ENCODE data around the gene MOCOS. TPM values are rescaled to one million over a fixed set of nuclear protein-coding genes. Genes with fewer than 3 reads are reported as not detected.

Gene MOCOS
- total and polyA plus RNA-seq, 2 of the 13 experiments (the other 11 are each of a cell fraction or from before 2014, with no cell fraction given) = 7.7 to 15.4 TPM

DNA sequence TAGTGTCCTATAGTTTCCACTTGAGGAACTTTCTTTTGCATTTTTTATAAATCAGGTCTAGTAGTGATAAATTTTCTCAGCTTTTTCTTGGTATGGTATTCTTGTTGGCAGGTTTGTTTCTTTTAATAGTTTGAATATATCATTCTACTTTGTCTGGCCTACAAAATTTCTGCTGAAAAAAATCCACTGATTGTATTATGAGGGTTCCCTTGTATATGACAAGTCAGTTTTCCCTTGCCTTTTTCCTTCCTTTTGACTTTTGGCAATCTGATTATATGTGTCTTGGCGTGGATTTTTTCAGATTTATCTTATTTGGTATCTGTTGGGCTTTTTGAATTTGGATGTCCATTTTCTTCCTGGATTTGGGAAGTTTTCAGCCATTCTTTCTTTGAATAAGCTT is 41.9 kb downstream of the MOCOS start:
- Histone ChIP-seq H2AFZ (ENCODE audit: low read length) (no peak overlapping the region), H4K20me1 (ENCODE audit: insufficient read depth, low read length) (no peaks in the 10 kb centered on the region), H3K4me1 (ENCODE audit: insufficient read depth, low read length) (no peaks in the 10 kb centered on the region), H3K36me3 (replicated peaks in 1 of 2; ENCODE audit: control insufficient read depth in 1 of 2, insufficient read depth in 2 of 2, low read length in 2 of 2) (peaks cover 2 to 26% of the 10 kb centered on the region in 2 experiments; a peak in 4 of 5 replicates), H3K9me3 (ENCODE audit: low read length) (peaks cover 4% of the 10 kb centered on the region; the same call in 1 of the 2 replicates), H3K4me3 (replicated peaks in 1 of 3; ENCODE audit: insufficient read depth in 1 of 3, low read depth in 2 of 3, low read length in 3 of 3) (no peak overlapping the region), H3K79me2 (ENCODE audit: insufficient read depth, low read length) (peaks cover 2% of the 10 kb centered on the region), H3K27me3 (ENCODE audit: control insufficient read depth in 1 of 2, insufficient read depth in 2 of 2, low read length in 2 of 2) (no peaks in the 10 kb centered on the region), H3K27ac (ENCODE audit: extremely low read length, insufficient read depth, low read length) (no peak overlapping the region), H3K4me2 (ENCODE audit: low read depth, low read length) (no peak overlapping the region), H3K9ac (ENCODE audit: insufficient read depth, low read depth, low read length) (no peak overlapping the region)
- FAIRE-seq (no peak), ATAC-seq (no peak), DNase-seq (ENCODE audit: low spot score) (no peak)
- TF ChIP-seq SNAPC2 (CRISPR knock-in tag; IDR thresholded peaks at IDR 0.05) = no peak
- no peak for TF ChIP-seq TBX2 (CRISPR knock-in tag; IDR thresholded peaks at IDR 0.05; ENCODE audit: borderline replicate concordance)
- TF ChIP-seq ZMYM4 (CRISPR knock-in tag; IDR thresholded peaks at IDR 0.05) = no peak
- no peak for TF ChIP-seq ZSCAN31 (CRISPR knock-in tag; IDR thresholded peaks at IDR 0.05; ENCODE audit: low read depth)
- TF ChIP-seq HOXD1 (CRISPR knock-in tag; IDR thresholded peaks at IDR 0.05) = no peak
- TF ChIP-seq MAFG (CRISPR knock-in tag; IDR thresholded peaks at IDR 0.05) = no peak
- TF ChIP-seq, protein P1, sequence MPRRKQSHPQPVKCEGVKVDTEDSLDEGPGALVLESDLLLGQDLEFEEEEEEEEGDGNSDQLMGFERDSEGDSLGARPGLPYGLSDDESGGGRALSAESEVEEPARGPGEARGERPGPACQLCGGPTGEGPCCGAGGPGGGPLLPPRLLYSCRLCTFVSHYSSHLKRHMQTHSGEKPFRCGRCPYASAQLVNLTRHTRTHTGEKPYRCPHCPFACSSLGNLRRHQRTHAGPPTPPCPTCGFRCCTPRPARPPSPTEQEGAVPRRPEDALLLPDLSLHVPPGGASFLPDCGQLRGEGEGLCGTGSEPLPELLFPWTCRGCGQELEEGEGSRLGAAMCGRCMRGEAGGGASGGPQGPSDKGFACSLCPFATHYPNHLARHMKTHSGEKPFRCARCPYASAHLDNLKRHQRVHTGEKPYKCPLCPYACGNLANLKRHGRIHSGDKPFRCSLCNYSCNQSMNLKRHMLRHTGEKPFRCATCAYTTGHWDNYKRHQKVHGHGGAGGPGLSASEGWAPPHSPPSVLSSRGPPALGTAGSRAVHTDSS (CRISPR knock-in tag; conservative IDR thresholded peaks at IDR 0.05) = no peak
- no peak for TF ChIP-seq SETDB1 (CRISPR knock-in tag; IDR thresholded peaks at IDR 0.05; ENCODE audit: borderline replicate concordance)
- TF ChIP-seq, protein P2, sequence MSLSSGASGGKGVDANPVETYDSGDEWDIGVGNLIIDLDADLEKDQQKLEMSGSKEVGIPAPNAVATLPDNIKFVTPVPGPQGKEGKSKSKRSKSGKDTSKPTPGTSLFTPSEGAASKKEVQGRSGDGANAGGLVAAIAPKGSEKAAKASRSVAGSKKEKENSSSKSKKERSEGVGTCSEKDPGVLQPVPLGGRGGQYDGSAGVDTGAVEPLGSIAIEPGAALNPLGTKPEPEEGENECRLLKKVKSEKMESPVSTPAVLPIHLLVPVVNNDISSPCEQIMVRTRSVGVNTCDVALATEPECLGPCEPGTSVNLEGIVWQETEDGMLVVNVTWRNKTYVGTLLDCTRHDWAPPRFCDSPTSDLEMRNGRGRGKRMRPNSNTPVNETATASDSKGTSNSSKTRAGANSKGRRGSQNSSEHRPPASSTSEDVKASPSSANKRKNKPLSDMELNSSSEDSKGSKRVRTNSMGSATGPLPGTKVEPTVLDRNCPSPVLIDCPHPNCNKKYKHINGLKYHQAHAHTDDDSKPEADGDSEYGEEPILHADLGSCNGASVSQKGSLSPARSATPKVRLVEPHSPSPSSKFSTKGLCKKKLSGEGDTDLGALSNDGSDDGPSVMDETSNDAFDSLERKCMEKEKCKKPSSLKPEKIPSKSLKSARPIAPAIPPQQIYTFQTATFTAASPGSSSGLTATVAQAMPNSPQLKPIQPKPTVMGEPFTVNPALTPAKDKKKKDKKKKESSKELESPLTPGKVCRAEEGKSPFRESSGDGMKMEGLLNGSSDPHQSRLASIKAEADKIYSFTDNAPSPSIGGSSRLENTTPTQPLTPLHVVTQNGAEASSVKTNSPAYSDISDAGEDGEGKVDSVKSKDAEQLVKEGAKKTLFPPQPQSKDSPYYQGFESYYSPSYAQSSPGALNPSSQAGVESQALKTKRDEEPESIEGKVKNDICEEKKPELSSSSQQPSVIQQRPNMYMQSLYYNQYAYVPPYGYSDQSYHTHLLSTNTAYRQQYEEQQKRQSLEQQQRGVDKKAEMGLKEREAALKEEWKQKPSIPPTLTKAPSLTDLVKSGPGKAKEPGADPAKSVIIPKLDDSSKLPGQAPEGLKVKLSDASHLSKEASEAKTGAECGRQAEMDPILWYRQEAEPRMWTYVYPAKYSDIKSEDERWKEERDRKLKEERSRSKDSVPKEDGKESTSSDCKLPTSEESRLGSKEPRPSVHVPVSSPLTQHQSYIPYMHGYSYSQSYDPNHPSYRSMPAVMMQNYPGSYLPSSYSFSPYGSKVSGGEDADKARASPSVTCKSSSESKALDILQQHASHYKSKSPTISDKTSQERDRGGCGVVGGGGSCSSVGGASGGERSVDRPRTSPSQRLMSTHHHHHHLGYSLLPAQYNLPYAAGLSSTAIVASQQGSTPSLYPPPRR (CRISPR knock-in tag; IDR thresholded peaks at IDR 0.05; ENCODE audit: borderline replicate concordance) = no peak
- no peak for TF ChIP-seq GATAD2A (CRISPR knock-in tag; IDR thresholded peaks at IDR 0.05)
- TF ChIP-seq ZNF563 (CRISPR knock-in tag; IDR thresholded peaks at IDR 0.05) = no peak
- TF ChIP-seq, protein P3, sequence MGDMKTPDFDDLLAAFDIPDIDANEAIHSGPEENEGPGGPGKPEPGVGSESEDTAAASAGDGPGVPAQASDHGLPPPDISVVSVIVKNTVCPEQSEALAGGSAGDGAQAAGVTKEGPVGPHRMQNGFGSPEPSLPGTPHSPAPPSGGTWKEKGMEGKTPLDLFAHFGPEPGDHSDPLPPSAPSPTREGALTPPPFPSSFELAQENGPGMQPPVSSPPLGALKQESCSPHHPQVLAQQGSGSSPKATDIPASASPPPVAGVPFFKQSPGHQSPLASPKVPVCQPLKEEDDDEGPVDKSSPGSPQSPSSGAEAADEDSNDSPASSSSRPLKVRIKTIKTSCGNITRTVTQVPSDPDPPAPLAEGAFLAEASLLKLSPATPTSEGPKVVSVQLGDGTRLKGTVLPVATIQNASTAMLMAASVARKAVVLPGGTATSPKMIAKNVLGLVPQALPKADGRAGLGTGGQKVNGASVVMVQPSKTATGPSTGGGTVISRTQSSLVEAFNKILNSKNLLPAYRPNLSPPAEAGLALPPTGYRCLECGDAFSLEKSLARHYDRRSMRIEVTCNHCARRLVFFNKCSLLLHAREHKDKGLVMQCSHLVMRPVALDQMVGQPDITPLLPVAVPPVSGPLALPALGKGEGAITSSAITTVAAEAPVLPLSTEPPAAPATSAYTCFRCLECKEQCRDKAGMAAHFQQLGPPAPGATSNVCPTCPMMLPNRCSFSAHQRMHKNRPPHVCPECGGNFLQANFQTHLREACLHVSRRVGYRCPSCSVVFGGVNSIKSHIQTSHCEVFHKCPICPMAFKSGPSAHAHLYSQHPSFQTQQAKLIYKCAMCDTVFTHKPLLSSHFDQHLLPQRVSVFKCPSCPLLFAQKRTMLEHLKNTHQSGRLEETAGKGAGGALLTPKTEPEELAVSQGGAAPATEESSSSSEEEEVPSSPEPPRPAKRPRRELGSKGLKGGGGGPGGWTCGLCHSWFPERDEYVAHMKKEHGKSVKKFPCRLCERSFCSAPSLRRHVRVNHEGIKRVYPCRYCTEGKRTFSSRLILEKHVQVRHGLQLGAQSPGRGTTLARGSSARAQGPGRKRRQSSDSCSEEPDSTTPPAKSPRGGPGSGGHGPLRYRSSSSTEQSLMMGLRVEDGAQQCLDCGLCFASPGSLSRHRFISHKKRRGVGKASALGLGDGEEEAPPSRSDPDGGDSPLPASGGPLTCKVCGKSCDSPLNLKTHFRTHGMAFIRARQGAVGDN (CRISPR knock-in tag; IDR thresholded peaks at IDR 0.05) = no peak
- no peak for TF ChIP-seq ZNF207 (IDR thresholded peaks at IDR 0.05; ENCODE audit: borderline replicate concordance)
- no peak for TF ChIP-seq CEBPG (CRISPR knock-in tag; IDR thresholded peaks at IDR 0.05)
- ChIA-PET CTCF (ENCODE audit: low intra/inter-chr PET ratio, low total read pairs) (no interaction called here), POLR2A (no interaction called here)
- in situ Hi-C loops (cut with HindIII; ENCODE audit: extremely low pct_ligation_motif_present, low pct_unique_long_range_greater_than_20kb) = no loop called here
- WGBS (ENCODE audit: low lambda C conversion rate) = 93% methylated on average over 1 of the region's 1 CpG
- intact Hi-C loops (cut with micrococcal nuclease; ENCODE audit: unreplicated experiment) = no loop called here
- BruUV-seq (replicated peaks) = no TSS peak
